Fibroblast of the aortic adventitia (primary cell): ENCODE measurements around the gene MYH11. TPM values are rescaled to one million over a fixed set of nuclear protein-coding genes. Genes with fewer than 3 reads are reported as not detected.

Experiments used
- DNase-seq: peaks from one replicate; pipeline ENCODE4 v3.0.0-alpha.2; 2010; ENCODE audit warnings: low read depth
- H3K4me3 ChIP-seq: 2 replicates; pipeline ENCODE4 v1.5.1; 2011; ENCODE audit warnings: low read depth, mild to moderate bottlenecking, control low read depth, low read length, moderate library complexity
- CTCF ChIP-seq: IDR thresholded peaks from 2 replicates; pipeline ENCODE4 v1.5.1; 2011; ENCODE audit warnings: mild to moderate bottlenecking, low read length, control low read depth, inconsistent platforms; ENCODE audit not compliant: insufficient read depth
- total RNA-seq: library from RNA; depleted of rRNA; stranded (reverse); fragments of >200 nt; gene quantifications from 2 replicates; pipeline ENCODE4 v1.2.3, GENCODE V29; 2012; ENCODE audit warnings: low replicate concordance

MYH11 gene
- total RNA-seq, 1 donor = not detected

- DNase-seq = no peak
- H3K4me3 ChIP-seq = no peak overlapping the region
- no peak for TF ChIP-seq CTCF
Measured at GRCh38 chr16:15779664-15780351, 77.0 kb downstream of the MYH11 start.

DNA sequence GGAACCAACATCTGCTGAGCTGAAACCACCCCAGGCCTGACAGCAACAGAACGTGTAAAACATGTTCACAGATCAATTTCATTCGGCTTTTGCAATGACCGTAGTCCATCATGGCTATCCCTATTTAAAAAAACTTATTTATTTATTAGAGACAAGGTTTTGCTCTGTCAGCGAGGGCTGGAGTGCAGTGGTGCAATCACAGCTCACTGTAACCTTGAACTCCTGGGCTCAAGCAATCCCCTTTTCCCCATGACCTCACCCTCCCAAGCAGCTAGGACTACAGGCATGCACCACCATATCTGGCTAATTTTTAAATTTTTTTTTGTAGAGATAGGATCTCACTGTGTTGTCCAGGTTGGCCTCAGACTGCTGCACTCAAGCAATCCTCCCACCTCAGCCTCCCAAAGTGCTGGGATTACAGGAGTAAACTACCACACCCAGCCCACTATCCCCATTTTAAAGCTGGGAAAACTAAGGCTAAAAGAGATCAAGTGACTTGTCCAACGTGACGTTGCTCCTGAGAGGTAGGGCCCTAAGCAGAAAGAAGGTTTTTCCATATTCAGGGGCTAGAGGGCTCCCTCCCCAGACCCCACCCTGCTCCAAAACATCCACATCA, 77.7 kb downstream of the MYH11 start:
- no peak for DNase-seq
- H3K4me3 ChIP-seq = no peak overlapping the region
- TF ChIP-seq CTCF = no peak

DNA sequence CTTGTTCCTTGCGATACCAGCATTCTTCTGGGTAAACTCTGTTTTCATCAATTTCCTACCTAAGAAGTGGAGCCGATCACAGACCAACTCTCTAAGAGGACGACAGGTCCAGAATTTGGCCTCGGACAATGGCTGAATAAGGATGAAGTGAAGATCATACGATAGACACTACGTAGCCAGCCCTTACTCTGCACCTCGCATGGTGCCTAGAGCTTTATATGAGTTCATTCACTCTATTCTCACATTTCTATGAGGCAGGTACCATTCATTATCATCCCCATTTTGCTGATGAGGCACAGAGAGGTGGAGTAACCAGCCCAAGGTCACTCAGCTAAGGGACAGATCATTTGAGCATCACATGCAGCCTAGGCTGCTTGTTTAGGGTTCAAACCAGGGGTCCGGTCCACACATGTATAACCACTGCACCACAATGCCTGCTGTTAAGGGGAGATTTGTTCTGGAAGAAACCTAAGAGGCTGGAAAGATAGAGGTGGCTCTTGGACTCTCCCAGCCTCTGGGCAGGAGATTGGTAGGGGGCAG, 78.6 kb downstream of the MYH11 start:
- DNase-seq = no peak
- no peak overlapping the region for H3K4me3 ChIP-seq
- no peak for TF ChIP-seq CTCF

- H3K4me3 ChIP-seq = no peak overlapping the region
- DNase-seq = peak; percentile 62
- TF ChIP-seq CTCF = peak; percentile 67
Measured at GRCh38 chr16:15777533-15778203, 79.2 kb downstream of the MYH11 start.

GRCh38 chr16:15776572-15776971, 80.3 kb downstream of the MYH11 start:
- no peak overlapping the region for H3K4me3 ChIP-seq
- no peak for DNase-seq
- no peak for TF ChIP-seq CTCF

DNA sequence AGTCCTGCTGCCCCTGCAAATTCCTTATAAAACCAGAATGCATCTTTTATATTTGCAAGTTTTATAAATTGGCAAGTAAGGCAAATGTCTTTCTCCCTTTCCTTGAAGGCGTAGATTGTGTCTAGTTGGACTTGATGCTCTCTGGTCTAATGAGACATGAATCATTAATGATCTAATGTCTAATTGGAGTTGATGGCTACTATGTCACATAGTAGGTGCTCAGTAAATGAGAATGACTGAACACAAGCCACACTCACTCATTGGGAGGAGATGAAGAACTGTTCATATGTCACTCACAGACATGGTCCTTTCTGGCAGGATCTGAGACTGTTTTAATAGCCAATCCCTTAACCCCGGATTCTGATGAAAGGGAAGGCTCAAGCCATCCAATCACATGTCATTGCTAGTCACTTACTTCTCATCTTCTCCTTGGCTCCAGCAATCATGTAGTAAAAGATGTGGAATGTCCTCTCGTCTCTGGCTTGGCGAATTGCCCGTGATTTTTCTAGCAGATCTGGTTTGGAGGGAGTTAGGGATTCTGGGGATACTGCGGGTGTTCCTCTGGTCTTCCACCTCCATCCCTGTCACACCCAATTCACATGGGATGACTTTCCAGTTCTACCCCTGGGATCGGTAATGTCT, 81.0 kb downstream of the MYH11 start:
- H3K4me3 ChIP-seq = no peak overlapping the region
- TF ChIP-seq CTCF = no peak
- DNase-seq = peak; percentile 50
